Nephron progenitor cell (in vitro differentiated cells): Measurements from ENCODE around the gene SRPX.

Experiments
- DNase-seq: peaks from one replicate; pipeline ENCODE4 v3.0.0; 2021
- H3K27ac Mint-ChIP-seq: 2 replicates; pipeline ENCODE4 v1.8.0; 2021; ENCODE audit warnings: mild to moderate bottlenecking, moderate library complexity, mixed read lengths
- H3K27me3 Mint-ChIP-seq: 2 replicates; pipeline ENCODE4 v1.8.0; 2021; ENCODE audit warnings: mild to moderate bottlenecking, low read depth, mixed read lengths; ENCODE audit not compliant: poor library complexity
- H3K36me3 Mint-ChIP-seq: 2 replicates; pipeline ENCODE4 v1.8.0; 2021; ENCODE audit warnings: low read depth, mixed read lengths
- H3K4me1 Mint-ChIP-seq: 2 replicates; pipeline ENCODE4 v1.8.0; 2021; ENCODE audit warnings: mixed read lengths
- H3K4me3 Mint-ChIP-seq: 2 replicates; pipeline ENCODE4 v1.8.0; 2021; ENCODE audit warnings: mild to moderate bottlenecking, moderate library complexity, mixed read lengths
- H3K9me3 Mint-ChIP-seq: 2 replicates; pipeline ENCODE4 v1.8.0; 2021; ENCODE audit warnings: mild to moderate bottlenecking, moderate library complexity, mixed read lengths
- CTCF ChIP-seq: fragments of 200-600 bp; sonication (generic); IDR thresholded peaks from 2 replicates; pipeline ENCODE4 v1.5.0; 2021; ENCODE audit warnings: antibody characterized with exemption

Gene SRPX

GRCh38 chrX:38232079-38232686, 11.5 kb upstream of the SRPX start:
- no peak overlapping the region for H3K27ac Mint-ChIP-seq
- TF ChIP-seq CTCF: no peak

GRCh38 chrX:38225093-38225492, 4.4 kb upstream of the SRPX start:
- Mint-ChIP-seq H3K9me3 (peaks cover 33% of the 10 kb centered on the region), H3K36me3 (no peaks in the 10 kb centered on the region), H3K27ac (no peak overlapping the region), H3K4me1 (peaks cover 5% of the 10 kb centered on the region), H3K27me3 (peaks cover 32% of the 10 kb centered on the region), H3K4me3 (no peak overlapping the region)
- no peak for DNase-seq
- no peak for TF ChIP-seq CTCF

More at GRCh38 chrX:38232079-38232686, 11.5 kb upstream of the SRPX start:
- Mint-ChIP-seq H3K9me3 (peaks cover 24% of the 10 kb centered on the region), H3K4me3 (no peak overlapping the region), H3K36me3 (no peaks in the 10 kb centered on the region), H3K4me1 (no peaks in the 10 kb centered on the region), H3K27me3 (peaks cover 4% of the 10 kb centered on the region)
- no peak for DNase-seq

- peaks cover 38% of the 10 kb centered on the region for H3K9me3 Mint-ChIP-seq
- no peak overlapping the region for H3K4me3 Mint-ChIP-seq
- H3K36me3 Mint-ChIP-seq: no peaks in the 10 kb centered on the region
- H3K27me3 Mint-ChIP-seq: peaks cover 41% of the 10 kb centered on the region
- no peak for DNase-seq
- H3K4me1 Mint-ChIP-seq: peaks cover 10% of the 10 kb centered on the region
- no peak for TF ChIP-seq CTCF
- H3K27ac Mint-ChIP-seq: no peak overlapping the region
Measured at GRCh38 chrX:38224160-38224559, 3.5 kb upstream of the SRPX start.

GRCh38 chrX:38221391-38221929, 789 bp upstream of the SRPX start:
- H3K4me1 Mint-ChIP-seq: peaks cover 10% of the 10 kb centered on the region
- peak overlapping the region; percentile 87 for H3K4me3 Mint-ChIP-seq
- H3K36me3 Mint-ChIP-seq: no peaks in the 10 kb centered on the region
- peaks cover 32% of the 10 kb centered on the region for H3K9me3 Mint-ChIP-seq
- peaks cover 39% of the 10 kb centered on the region for H3K27me3 Mint-ChIP-seq
- no peak for DNase-seq
- no peak overlapping the region for H3K27ac Mint-ChIP-seq
- TF ChIP-seq CTCF: no peak

- Mint-ChIP-seq H3K4me1 (peaks cover 20% of the 10 kb centered on the region), H3K27ac (no peak overlapping the region), H3K4me3 (peak overlapping the region; percentile 87), H3K9me3 (peaks cover 42% of the 10 kb centered on the region), H3K27me3 (peaks cover 39% of the 10 kb centered on the region), H3K36me3 (no peaks in the 10 kb centered on the region)
- DNase-seq: peak; percentile 45
- no peak for TF ChIP-seq CTCF
Measured at GRCh38 chrX:38220024-38220414, 652 bp downstream of the SRPX start.

GRCh38 chrX:38216642-38217041, 4.0 kb downstream of the SRPX start:
- H3K36me3 Mint-ChIP-seq: peaks cover 4% of the 10 kb centered on the region

More at GRCh38 chrX:38216642-38217041, 4.0 kb downstream of the SRPX start:
- peaks cover 31% of the 10 kb centered on the region for H3K27me3 Mint-ChIP-seq
- no peak overlapping the region for H3K4me3 Mint-ChIP-seq
- peaks cover 58% of the 10 kb centered on the region for H3K9me3 Mint-ChIP-seq
- peaks cover 20% of the 10 kb centered on the region for H3K4me1 Mint-ChIP-seq
- DNase-seq: no peak
- TF ChIP-seq CTCF: no peak
- H3K27ac Mint-ChIP-seq: no peak overlapping the region
